HepG2 (cell line): ENCODE measurements around the gene ADGRD1. TPM values are rescaled to one million over a fixed set of nuclear protein-coding genes. Genes with fewer than 3 reads are reported as not detected.

Experiments
- ATAC-seq: fragments of 200-7000 bp; cut with Tn5 transposase; 3 replicates; pipeline ENCODE4 v1.9.1; 2020; ENCODE audit warnings: mild to moderate bottlenecking, moderate library complexity
- BruUV-seq: library from RNA; stranded (reverse); fragments of 400-500 nt; replicated peaks from 2 replicates; lab custom pipeline; 2021; lab: Mats Ljungman, UMichigan
- CTCF ChIA-PET: fragments of 300-600 bp; formaldehyde crosslinking; extraction: SDS; loops from one replicate; lab custom pipeline; 2021; ENCODE audit warnings: low total read pairs, inconsistent platforms, low intra/inter-chr PET ratio; lab: Yijun Ruan, JAX
- POLR2A ChIA-PET: fragments of 350-600 bp; sonication (Branson Sonifier 250); formaldehyde crosslinking; loops from one replicate; lab custom pipeline; 2020; ENCODE audit warnings: antibody characterized with exemption, inconsistent platforms; lab: Yijun Ruan, JAX
- DNase-seq: peaks from one replicate; pipeline ENCODE4 v3.0.0-alpha.2; 2015; ENCODE audit warnings: low spot score
- FAIRE-seq: peaks from 3 replicates; lab custom pipeline; 2011; peaks lifted over from hg19 to GRCh38; lab: Jason Lieb, UNC
- H2AFZ ChIP-seq: one replicate; pipeline ENCODE4 v1.6.1; 2011; ENCODE audit warnings: low read length, inconsistent platforms
- H3K27ac ChIP-seq: fragments of 300-600 bp; 3 replicates; pipeline ENCODE4 v1.8.0; 2011; ENCODE audit warnings: mixed run types, mild to moderate bottlenecking, mixed read lengths, low read length, inconsistent platforms; ENCODE audit not compliant: insufficient read depth; ENCODE audit errors: extremely low read length
- H3K27me3 ChIP-seq, 2 experiments: fragments of 200-600 bp in 1 of 2; 2 replicates in 1 of 2; 3 replicates in 1 of 2; pipeline versions ENCODE4 v1.6.0 to v1.8.0; 2011; ENCODE audit warnings: low read length in 2 of 2, mild to moderate bottlenecking in 2 of 2, moderate library complexity in 2 of 2, inconsistent platforms in 1 of 2; ENCODE audit not compliant: insufficient read depth in 2 of 2, control insufficient read depth in 1 of 2
- H3K36me3 ChIP-seq, 2 experiments: fragments of 200-600 bp in 1 of 2; replicated peaks in 1 of 2; 2 replicates in 1 of 2; 3 replicates in 1 of 2; pipeline versions ENCODE4 v1.5.1 to v1.8.0; 2011; ENCODE audit warnings: low read length in 2 of 2, inconsistent platforms in 1 of 2; ENCODE audit not compliant: insufficient read depth in 2 of 2, control insufficient read depth in 1 of 2
- H3K4me1 ChIP-seq: 2 replicates; pipeline ENCODE4 v1.5.1; 2012; ENCODE audit warnings: low read length, inconsistent platforms; ENCODE audit not compliant: insufficient read depth
- H3K4me2 ChIP-seq: 2 replicates; pipeline ENCODE4 v1.6.0; 2011; ENCODE audit warnings: low read depth, low read length, inconsistent platforms
- H3K4me3 ChIP-seq, 3 experiments: fragments of 200-600 bp in 1 of 3; sonication (generic), shearing (Covaris generic) in 1 of 3; replicated peaks in 1 of 3; 2 replicates each; pipeline ENCODE4 v1.5.1; 2011 to 2016; ENCODE audit warnings: low read length in 3 of 3, inconsistent platforms in 2 of 3, low read depth in 2 of 3, mild to moderate bottlenecking in 2 of 3, control low read depth in 1 of 3, mixed read lengths in 1 of 3; ENCODE audit not compliant: insufficient read depth in 1 of 3
- H3K79me2 ChIP-seq: one replicate; pipeline ENCODE4 v1.6.1; 2011; ENCODE audit warnings: low read length, inconsistent platforms; ENCODE audit not compliant: insufficient read depth
- H3K9ac ChIP-seq: 2 replicates; pipeline ENCODE4 v1.6.0; 2011; ENCODE audit warnings: mild to moderate bottlenecking, low read depth, low read length, inconsistent platforms; ENCODE audit not compliant: insufficient read depth
- H3K9me3 ChIP-seq: 2 replicates; pipeline ENCODE4 v1.5.1; 2012; ENCODE audit warnings: mild to moderate bottlenecking, low read length
- H4K20me1 ChIP-seq: 2 replicates; pipeline ENCODE4 v1.6.0; 2011; ENCODE audit warnings: inconsistent platforms, mild to moderate bottlenecking, low read length, moderate library complexity; ENCODE audit not compliant: insufficient read depth
- CHD4 ChIP-seq: fragments of 200-600 bp; sonication (generic); IDR thresholded peaks from 2 replicates; pipeline ENCODE4 v1.7.0; 2017; ENCODE audit warnings: mild to moderate bottlenecking, low read length, borderline replicate concordance
- ISL2 ChIP-seq: sonication (generic); formaldehyde crosslinking; IDR thresholded peaks from 2 replicates; pipeline ENCODE4 v1.5.0; 2020; ENCODE audit warnings: missing genetic modification reagents
- KDM1A ChIP-seq: IDR thresholded peaks from 2 replicates; pipeline ENCODE4 v1.6.1; 2016; ENCODE audit warnings: missing compliant biosample characterization
- MAFF ChIP-seq: IDR thresholded peaks from 2 replicates; pipeline ENCODE4 v1.6.1; 2011; ENCODE audit warnings: low read depth, low read length, improper control_type of control experiment
- MATR3 ChIP-seq: sonication (generic); formaldehyde crosslinking; IDR thresholded peaks from 2 replicates; pipeline ENCODE4 v1.4.0; 2020; ENCODE audit warnings: missing genetic modification reagents
- NFYB ChIP-seq: sonication (generic); formaldehyde crosslinking; IDR thresholded peaks from 2 replicates; pipeline ENCODE4 v1.4.0; 2020; ENCODE audit warnings: missing genetic modification reagents
- RFXANK ChIP-seq: IDR thresholded peaks from 2 replicates; pipeline ENCODE4 v1.6.1; 2016
- ZBTB43 ChIP-seq: sonication (generic); formaldehyde crosslinking; conservative IDR thresholded peaks from 2 replicates; pipeline ENCODE4 v1.4.0; 2020; ENCODE audit warnings: missing genetic modification reagents
- ZEB1 ChIP-seq: IDR thresholded peaks from 2 replicates; pipeline ENCODE4 v1.6.1; 2012; ENCODE audit warnings: mild to moderate bottlenecking, low read depth, inconsistent platforms; ENCODE audit not compliant: insufficient replicate concordance
- ZNF263 ChIP-seq: sonication (generic); formaldehyde crosslinking; IDR thresholded peaks from 2 replicates; pipeline ENCODE4 v1.4.0; 2020; ENCODE audit warnings: missing genetic modification reagents
- ZNF607 ChIP-seq: sonication (generic); formaldehyde crosslinking; IDR thresholded peaks from 2 replicates; pipeline ENCODE4 v1.5.1; 2020; ENCODE audit warnings: missing genetic modification reagents, mild to moderate bottlenecking, borderline replicate concordance
- WGBS: methylation state at CpG from one replicate; pipeline ENCODE4 v1.1.6; 2017; ENCODE audit warnings: low lambda C conversion rate; 5-methylcytosine and 5-hydroxymethylcytosine counted together
- in situ Hi-C: cut with HindIII; loops from 2 replicates; pipeline ENCODE4 v1.10.0; 2017; ENCODE audit warnings: low pct_unique_long_range_greater_than_20kb; ENCODE audit not compliant: extremely low pct_ligation_motif_present
- intact Hi-C: fragments of 100-400 bp; cut with micrococcal nuclease; formaldehyde crosslinking; loops from one replicate; pipeline ENCODE4 v1.10.0; 2022; ENCODE audit not compliant: unreplicated experiment
- polyA plus RNA-seq, 8 experiments: library from polyadenylated mRNA; depleted of rRNA in 3 of 8; stranded (reverse) in 7 of 8; unstranded in 1 of 8; fragments of >200 nt; fragmentation: Illumina TruSeq in 4 of 8; extraction: Trizol in 4 of 8; gene quantifications; 2 replicates each; pipeline versions ENCODE4 v1.2.1 to v1.2.3, GENCODE V29; 2011 to 2016; ENCODE audit warnings: low read depth in 4 of 8, missing spikeins in 1 of 8, mixed read lengths in 1 of 8; ENCODE audit not compliant: insufficient read depth in 1 of 8
- total RNA-seq, 5 experiments: library from RNA; depleted of rRNA; stranded (reverse); fragments of >200 nt; fragmentation: Illumina TruSeq; extraction: Trizol; gene quantifications; 2 replicates each; pipeline ENCODE4 v1.2.3, GENCODE V29; 2016; ENCODE audit warnings: low read depth in 1 of 5
- TF ChIP-seq, protein P1 (sequence below): sonication (generic); formaldehyde crosslinking; IDR thresholded peaks from 2 replicates; pipeline ENCODE4 v1.4.0; 2020; ENCODE audit warnings: mild to moderate bottlenecking, missing genetic modification reagents
- TF ChIP-seq, protein P2 (sequence below): sonication (generic); formaldehyde crosslinking; IDR thresholded peaks from 2 replicates; pipeline ENCODE4 v1.4.0; 2020; ENCODE audit warnings: missing genetic modification reagents

Gene ADGRD1
- total and polyA plus RNA-seq, 2 of the 13 experiments (the other 11 are each of a cell fraction or from before 2014, with no cell fraction given), result 0.46 to 12.4 TPM

DNA sequence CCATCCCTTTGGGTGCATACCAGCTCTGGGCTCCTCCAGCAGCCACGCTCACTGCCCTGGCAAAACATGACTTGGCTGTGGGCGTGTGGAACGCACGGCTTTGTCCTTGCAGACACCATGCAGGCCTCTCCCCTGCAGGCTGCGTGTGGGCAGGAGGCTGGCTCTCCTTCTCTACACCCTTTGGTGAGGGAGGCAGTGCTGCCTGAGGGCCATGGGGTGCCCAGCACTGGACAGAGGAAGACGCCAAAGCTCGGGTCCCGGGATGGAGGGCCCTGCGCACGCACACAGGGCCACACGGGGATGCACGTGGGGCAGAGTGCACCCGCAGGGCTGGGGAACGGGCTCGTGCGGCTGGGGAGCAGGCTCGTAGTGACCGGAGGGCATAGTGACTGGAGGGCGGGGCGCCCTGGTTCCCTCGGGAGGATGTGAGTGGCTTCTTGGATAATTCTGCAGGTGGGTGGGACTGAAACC is 89.7 kb downstream of the ADGRD1 start:
- Histone ChIP-seq H3K4me1 (peaks cover 7% of the 10 kb centered on the region; the same call in 1 of the 2 replicates), H2AFZ (no peak overlapping the region), H3K27ac (no peak overlapping the region), H3K4me3 (no peak overlapping the region), H4K20me1 (no peaks in the 10 kb centered on the region), H3K36me3 (no peaks in the 10 kb centered on the region), H3K9ac (no peak overlapping the region), H3K27me3 (no peaks in the 10 kb centered on the region), H3K9me3 (no peaks in the 10 kb centered on the region), H3K79me2 (no peaks in the 10 kb centered on the region), H3K4me2 (no peak overlapping the region)
- WGBS, result 81% methylated on average over 11 of the region's 21 CpGs
- FAIRE-seq (no peak), DNase-seq (no peak)
- ChIA-PET CTCF (no interaction called here), POLR2A (no interaction called here)
- intact Hi-C loops (no loop called here), in situ Hi-C loops (no loop called here)
- BruUV-seq, result no TSS peak
- no peak for TF ChIP-seq CHD4
- no peak for TF ChIP-seq ZBTB43 (CRISPR knock-in tag)
- no peak for TF ChIP-seq ZNF263 (CRISPR knock-in tag)
- no peak for TF ChIP-seq RFXANK (CRISPR knock-in tag)
- TF ChIP-seq, all 625 proteins: peak for 0
- ATAC-seq, result no peak

GRCh38 chr12:131044136-131044535 is 90.4 kb downstream of the ADGRD1 start:
- no peak for DNase-seq
- ChIA-PET CTCF (no interaction called here), POLR2A (no interaction called here)
- Histone ChIP-seq H3K27ac (no peak overlapping the region), H3K4me3 (no peak overlapping the region), H3K9me3 (no peaks in the 10 kb centered on the region), H3K36me3 (no peaks in the 10 kb centered on the region), H3K79me2 (no peaks in the 10 kb centered on the region), H3K4me2 (no peak overlapping the region), H4K20me1 (no peaks in the 10 kb centered on the region), H3K9ac (no peak overlapping the region), H2AFZ (no peak overlapping the region), H3K4me1 (peaks cover 7% of the 10 kb centered on the region; the same call in 1 of the 2 replicates), H3K27me3 (no peaks in the 10 kb centered on the region)
- in situ Hi-C loops (no loop called here), intact Hi-C loops (no loop called here)
- BruUV-seq, result no TSS peak
- ATAC-seq, result no peak
- FAIRE-seq, result no peak
- 95% methylated on average over 3 of the region's 15 CpGs for WGBS
- TF ChIP-seq MAFF, result no peak
- no peak for TF ChIP-seq ZNF607 (CRISPR knock-in tag)
- no peak for TF ChIP-seq NFYB
- no peak for TF ChIP-seq MATR3 (CRISPR knock-in tag)
- TF ChIP-seq, protein P1, sequence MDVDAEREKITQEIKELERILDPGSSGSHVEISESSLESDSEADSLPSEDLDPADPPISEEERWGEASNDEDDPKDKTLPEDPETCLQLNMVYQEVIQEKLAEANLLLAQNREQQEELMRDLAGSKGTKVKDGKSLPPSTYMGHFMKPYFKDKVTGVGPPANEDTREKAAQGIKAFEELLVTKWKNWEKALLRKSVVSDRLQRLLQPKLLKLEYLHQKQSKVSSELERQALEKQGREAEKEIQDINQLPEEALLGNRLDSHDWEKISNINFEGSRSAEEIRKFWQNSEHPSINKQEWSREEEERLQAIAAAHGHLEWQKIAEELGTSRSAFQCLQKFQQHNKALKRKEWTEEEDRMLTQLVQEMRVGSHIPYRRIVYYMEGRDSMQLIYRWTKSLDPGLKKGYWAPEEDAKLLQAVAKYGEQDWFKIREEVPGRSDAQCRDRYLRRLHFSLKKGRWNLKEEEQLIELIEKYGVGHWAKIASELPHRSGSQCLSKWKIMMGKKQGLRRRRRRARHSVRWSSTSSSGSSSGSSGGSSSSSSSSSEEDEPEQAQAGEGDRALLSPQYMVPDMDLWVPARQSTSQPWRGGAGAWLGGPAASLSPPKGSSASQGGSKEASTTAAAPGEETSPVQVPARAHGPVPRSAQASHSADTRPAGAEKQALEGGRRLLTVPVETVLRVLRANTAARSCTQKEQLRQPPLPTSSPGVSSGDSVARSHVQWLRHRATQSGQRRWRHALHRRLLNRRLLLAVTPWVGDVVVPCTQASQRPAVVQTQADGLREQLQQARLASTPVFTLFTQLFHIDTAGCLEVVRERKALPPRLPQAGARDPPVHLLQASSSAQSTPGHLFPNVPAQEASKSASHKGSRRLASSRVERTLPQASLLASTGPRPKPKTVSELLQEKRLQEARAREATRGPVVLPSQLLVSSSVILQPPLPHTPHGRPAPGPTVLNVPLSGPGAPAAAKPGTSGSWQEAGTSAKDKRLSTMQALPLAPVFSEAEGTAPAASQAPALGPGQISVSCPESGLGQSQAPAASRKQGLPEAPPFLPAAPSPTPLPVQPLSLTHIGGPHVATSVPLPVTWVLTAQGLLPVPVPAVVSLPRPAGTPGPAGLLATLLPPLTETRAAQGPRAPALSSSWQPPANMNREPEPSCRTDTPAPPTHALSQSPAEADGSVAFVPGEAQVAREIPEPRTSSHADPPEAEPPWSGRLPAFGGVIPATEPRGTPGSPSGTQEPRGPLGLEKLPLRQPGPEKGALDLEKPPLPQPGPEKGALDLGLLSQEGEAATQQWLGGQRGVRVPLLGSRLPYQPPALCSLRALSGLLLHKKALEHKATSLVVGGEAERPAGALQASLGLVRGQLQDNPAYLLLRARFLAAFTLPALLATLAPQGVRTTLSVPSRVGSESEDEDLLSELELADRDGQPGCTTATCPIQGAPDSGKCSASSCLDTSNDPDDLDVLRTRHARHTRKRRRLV, result no peak
- no peak for TF ChIP-seq ZEB1
- TF ChIP-seq, protein P2, sequence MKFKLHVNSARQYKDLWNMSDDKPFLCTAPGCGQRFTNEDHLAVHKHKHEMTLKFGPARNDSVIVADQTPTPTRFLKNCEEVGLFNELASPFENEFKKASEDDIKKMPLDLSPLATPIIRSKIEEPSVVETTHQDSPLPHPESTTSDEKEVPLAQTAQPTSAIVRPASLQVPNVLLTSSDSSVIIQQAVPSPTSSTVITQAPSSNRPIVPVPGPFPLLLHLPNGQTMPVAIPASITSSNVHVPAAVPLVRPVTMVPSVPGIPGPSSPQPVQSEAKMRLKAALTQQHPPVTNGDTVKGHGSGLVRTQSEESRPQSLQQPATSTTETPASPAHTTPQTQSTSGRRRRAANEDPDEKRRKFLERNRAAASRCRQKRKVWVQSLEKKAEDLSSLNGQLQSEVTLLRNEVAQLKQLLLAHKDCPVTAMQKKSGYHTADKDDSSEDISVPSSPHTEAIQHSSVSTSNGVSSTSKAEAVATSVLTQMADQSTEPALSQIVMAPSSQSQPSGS (CRISPR knock-in tag), result no peak
- TF ChIP-seq KDM1A (CRISPR knock-in tag), result no peak
- no peak for TF ChIP-seq ISL2 (CRISPR knock-in tag)
